ENCODE results near the gene XRN1.

DNA sequence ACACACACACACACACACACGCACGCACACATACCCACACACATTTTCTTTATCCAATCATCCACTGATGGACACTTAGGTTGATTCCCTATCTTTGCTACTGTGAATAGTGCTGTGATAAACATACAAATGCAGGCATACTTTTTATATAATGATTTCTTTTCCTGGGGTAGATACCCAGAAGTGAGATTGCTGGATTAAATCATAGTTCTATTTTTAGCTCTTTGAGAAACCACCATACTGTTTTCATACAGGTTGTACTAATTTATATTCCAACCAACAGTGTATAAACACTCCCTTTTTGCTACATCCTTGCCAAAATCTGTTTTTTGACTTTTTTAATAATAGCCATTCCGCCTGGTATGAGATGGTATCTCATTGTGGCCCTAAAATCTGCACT lies 127.9 kb downstream of the XRN1 start:
- TF ChIP-seq GATA2 (IDR thresholded peaks at IDR 0.05; ENCODE audit: low read depth, low read length) (no peak), GATA3 (IDR thresholded peaks at IDR 0.05; ENCODE audit: low read depth, low read length) (no peak)

Data from SH-SY5Y (cell line).